Fibroblast of lung (primary cell): ENCODE results near the gene HYAL2. TPM values are rescaled to one million over a fixed set of nuclear protein-coding genes. Genes with fewer than 3 reads are reported as not detected.

Experiments used
- DNase-seq, 2 donors: peaks; one replicate each; pipeline versions ENCODE4 v3.0.0 to v3.0.0-alpha.2; 2010; ENCODE audit warnings: low read depth in 2 of 2
- H2AFZ ChIP-seq: 2 replicates; pipeline ENCODE4 v1.5.1; 2012; ENCODE audit warnings: low read length, control low read depth, inconsistent platforms
- H3K27ac ChIP-seq: 2 replicates; pipeline ENCODE4 v1.5.1; 2011; ENCODE audit warnings: low read length, control low read depth; ENCODE audit not compliant: insufficient read depth
- H3K27me3 ChIP-seq: 2 replicates; pipeline ENCODE4 v1.5.1; 2011; ENCODE audit warnings: mild to moderate bottlenecking, low read length; ENCODE audit not compliant: control insufficient read depth, insufficient read depth
- H3K36me3 ChIP-seq: 2 replicates; pipeline ENCODE4 v1.5.1; 2011; ENCODE audit warnings: low read length; ENCODE audit not compliant: control insufficient read depth, insufficient read depth
- H3K4me1 ChIP-seq: 2 replicates; pipeline ENCODE4 v1.5.1; 2011; ENCODE audit warnings: low read length; ENCODE audit not compliant: control insufficient read depth, insufficient read depth; ENCODE audit errors: extremely low read depth
- H3K4me2 ChIP-seq: 2 replicates; pipeline ENCODE4 v1.5.1; 2011; ENCODE audit warnings: low read length, control low read depth; ENCODE audit not compliant: insufficient read depth; ENCODE audit errors: extremely low read depth
- H3K4me3 ChIP-seq, 4 experiments: fragments of 200-600 bp in 1 of 4; sonication (generic) in 1 of 4; replicated peaks in 1 of 4; 2 replicates each; pipeline ENCODE4 v1.5.1; 2011 to 2016; ENCODE audit warnings: low read length in 4 of 4, low read depth in 3 of 4, mild to moderate bottlenecking in 3 of 4, control low read depth in 2 of 4, inconsistent platforms in 1 of 4, mixed read lengths in 1 of 4; ENCODE audit not compliant: insufficient read depth in 1 of 4; ENCODE audit errors: control extremely low read depth in 1 of 4
- H3K79me2 ChIP-seq: 2 replicates; pipeline ENCODE4 v1.5.1; 2012; ENCODE audit warnings: mild to moderate bottlenecking, low read length, inconsistent platforms; ENCODE audit not compliant: control insufficient read depth, insufficient read depth
- H3K9ac ChIP-seq: 2 replicates; pipeline ENCODE4 v1.5.1; 2011; ENCODE audit warnings: mild to moderate bottlenecking, low read length, control low read depth; ENCODE audit not compliant: insufficient read depth
- H3K9me3 ChIP-seq: 2 replicates; pipeline ENCODE4 v1.5.1; 2012; ENCODE audit warnings: low read depth, low read length; ENCODE audit not compliant: control insufficient read depth, insufficient read depth
- H4K20me1 ChIP-seq: 2 replicates; pipeline ENCODE4 v1.5.1; 2011; ENCODE audit warnings: low read length; ENCODE audit not compliant: control insufficient read depth, insufficient read depth; ENCODE audit errors: extremely low read depth
- EZH2 ChIP-seq: IDR thresholded peaks from 2 replicates; pipeline ENCODE4 v1.5.1; 2012; ENCODE audit warnings: low read length, control low read depth, mild to moderate bottlenecking; ENCODE audit errors: missing control alignments
- polyA plus RNA-seq, 2 donors: library from polyadenylated mRNA; depleted of rRNA in 1 of 2; stranded (reverse) in 1 of 2; unstranded in 1 of 2; fragments of >200 nt; gene quantifications; 2 replicates each; pipeline ENCODE4 v1.2.1, GENCODE V29; 2011 to 2012; ENCODE audit warnings: missing spikeins in 1 of 2
- total RNA-seq: library from RNA; depleted of rRNA; stranded (reverse); fragments of >200 nt; gene quantifications from 2 replicates; pipeline ENCODE4 v1.2.1, GENCODE V29; 2014
- TF ChIP-seq, protein P1 (sequence below), 2 donors: IDR thresholded peaks in 1 of 2; conservative IDR thresholded peaks in 1 of 2; 1 replicate in 1 of 2; 2 replicates in 1 of 2; pipeline ENCODE4 v1.5.1; 2011 to 2012; ENCODE audit warnings: low read length in 2 of 2, control low read depth in 1 of 2, inconsistent platforms in 1 of 2, low read depth in 1 of 2, mild to moderate bottlenecking in 1 of 2

Gene HYAL2
- total and polyA plus RNA-seq, 2 donors (not counting 1 experiment from before 2014, with no cell fraction given) = 35.1 to 52.5 TPM

DNA sequence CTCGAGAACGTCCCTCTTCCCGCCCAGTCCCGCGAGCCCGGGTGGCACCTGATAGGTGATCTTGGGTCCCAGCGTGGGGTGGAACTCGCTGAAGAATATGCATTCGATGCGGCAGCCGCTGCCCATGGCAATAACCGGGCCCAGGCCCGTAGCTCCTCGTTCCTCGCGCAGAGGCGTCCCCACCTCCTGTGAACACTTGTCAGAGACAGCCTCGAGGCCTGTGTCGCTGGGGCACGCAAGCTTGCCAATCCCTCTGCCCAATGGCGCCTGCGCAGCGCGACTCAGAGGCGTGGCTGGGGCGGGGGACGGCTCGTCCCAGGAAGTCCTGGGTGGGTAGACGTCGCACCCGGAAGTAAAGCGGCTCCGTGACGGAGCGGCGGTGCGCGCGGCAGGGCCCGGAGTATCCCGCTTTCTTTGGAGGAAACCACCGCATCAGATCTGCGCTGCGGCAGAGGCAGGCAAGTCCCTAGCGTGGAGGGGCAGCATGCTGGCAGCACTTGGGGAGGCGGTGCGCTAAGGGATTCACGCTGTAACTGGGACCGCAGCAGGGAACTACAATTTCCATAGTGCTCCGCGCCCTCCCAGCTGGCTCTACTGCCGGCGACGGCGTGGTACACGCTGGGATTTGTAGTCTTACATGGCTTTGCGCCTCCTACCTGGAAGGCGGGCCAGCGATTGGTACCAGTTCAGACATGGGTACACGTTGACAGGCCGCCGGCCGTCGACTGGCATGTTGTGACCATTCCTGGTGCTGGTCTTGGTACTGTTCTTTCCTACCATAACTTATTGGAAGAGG lies 28.2 kb upstream of the HYAL2 start, which contains the start of the genes CYB561D2 and NPRL2:
Gene CYB561D2 (plus strand): TSS at position 336 of the 796 bp plus-strand sequence. CDS start 572 bp downstream, outside the sequence.
Gene NPRL2 (minus strand): TSS at position 249 of the 796 bp plus-strand sequence. CDS start 123 bp downstream, at position 126.
- H3K4me2 ChIP-seq = peak within 1 kb of the TSS; percentile 95
- DNase-seq = peak; percentile 90 to 92
- H3K27ac ChIP-seq = peak within 1 kb of the TSS; percentile 75
- H3K9me3 ChIP-seq = no peaks in the 10 kb centered on the region
- TF ChIP-seq, protein P1, sequence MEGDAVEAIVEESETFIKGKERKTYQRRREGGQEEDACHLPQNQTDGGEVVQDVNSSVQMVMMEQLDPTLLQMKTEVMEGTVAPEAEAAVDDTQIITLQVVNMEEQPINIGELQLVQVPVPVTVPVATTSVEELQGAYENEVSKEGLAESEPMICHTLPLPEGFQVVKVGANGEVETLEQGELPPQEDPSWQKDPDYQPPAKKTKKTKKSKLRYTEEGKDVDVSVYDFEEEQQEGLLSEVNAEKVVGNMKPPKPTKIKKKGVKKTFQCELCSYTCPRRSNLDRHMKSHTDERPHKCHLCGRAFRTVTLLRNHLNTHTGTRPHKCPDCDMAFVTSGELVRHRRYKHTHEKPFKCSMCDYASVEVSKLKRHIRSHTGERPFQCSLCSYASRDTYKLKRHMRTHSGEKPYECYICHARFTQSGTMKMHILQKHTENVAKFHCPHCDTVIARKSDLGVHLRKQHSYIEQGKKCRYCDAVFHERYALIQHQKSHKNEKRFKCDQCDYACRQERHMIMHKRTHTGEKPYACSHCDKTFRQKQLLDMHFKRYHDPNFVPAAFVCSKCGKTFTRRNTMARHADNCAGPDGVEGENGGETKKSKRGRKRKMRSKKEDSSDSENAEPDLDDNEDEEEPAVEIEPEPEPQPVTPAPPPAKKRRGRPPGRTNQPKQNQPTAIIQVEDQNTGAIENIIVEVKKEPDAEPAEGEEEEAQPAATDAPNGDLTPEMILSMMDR (conservative IDR thresholded peaks at IDR 0.05 in 1 of 2, IDR thresholded peaks at IDR 0.05 in 1 of 2; ENCODE audit: low read depth in 1 of 2, low read length in 2 of 2) = no peak
- TF ChIP-seq EZH2 = no peak
- H3K27me3 ChIP-seq = no peaks in the 10 kb centered on the region
- H4K20me1 ChIP-seq = no peaks in the 10 kb centered on the region
- peaks cover 24% of the 10 kb centered on the region for H3K79me2 ChIP-seq
- peak within 1 kb of the TSS; percentile 72 to 87 (median 74) for H3K4me3 ChIP-seq
- H3K4me1 ChIP-seq = peaks cover 10% of the 10 kb centered on the region
- peak within 1 kb of the TSS; percentile 80 for H2AFZ ChIP-seq
- H3K36me3 ChIP-seq = peaks cover 19% of the 10 kb centered on the region
- peak within 1 kb of the TSS; percentile 61 for H3K9ac ChIP-seq

DNA sequence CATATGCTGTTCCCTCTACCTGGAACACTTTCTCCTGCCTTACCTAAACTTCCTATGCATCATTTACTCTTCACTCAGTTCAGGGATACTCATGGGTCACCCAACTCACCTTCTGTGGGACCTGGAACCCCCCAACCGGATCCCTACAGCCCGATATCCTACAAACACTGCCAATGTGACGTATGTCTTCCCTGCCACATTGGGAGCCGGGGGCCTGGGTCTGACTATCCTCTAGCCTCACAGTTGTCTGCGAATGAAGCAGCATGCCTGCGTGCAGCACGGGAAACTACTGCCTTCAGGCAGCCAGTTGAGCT lies 27.6 kb upstream of the HYAL2 start:
- Histone ChIP-seq H3K4me2 (peak overlapping the region; percentile 95), H3K9me3 (no peaks in the 10 kb centered on the region), H3K4me1 (peaks cover 11% of the 10 kb centered on the region), H3K27me3 (no peaks in the 10 kb centered on the region), H4K20me1 (no peaks in the 10 kb centered on the region), H2AFZ (peak overlapping the region; percentile 80), H3K79me2 (peaks cover 19% of the 10 kb centered on the region), H3K9ac (peak overlapping the region; percentile 61), H3K4me3 (peak overlapping the region; percentile 72 to 87 (median 74)), H3K36me3 (peaks cover 17% of the 10 kb centered on the region), H3K27ac (peak overlapping the region; percentile 75)
- no peak for DNase-seq
- TF ChIP-seq, protein P1 (conservative IDR thresholded peaks at IDR 0.05 in 1 of 2, IDR thresholded peaks at IDR 0.05 in 1 of 2; ENCODE audit: low read depth in 1 of 2, low read length in 2 of 2) = no peak
- no peak for TF ChIP-seq EZH2

DNA sequence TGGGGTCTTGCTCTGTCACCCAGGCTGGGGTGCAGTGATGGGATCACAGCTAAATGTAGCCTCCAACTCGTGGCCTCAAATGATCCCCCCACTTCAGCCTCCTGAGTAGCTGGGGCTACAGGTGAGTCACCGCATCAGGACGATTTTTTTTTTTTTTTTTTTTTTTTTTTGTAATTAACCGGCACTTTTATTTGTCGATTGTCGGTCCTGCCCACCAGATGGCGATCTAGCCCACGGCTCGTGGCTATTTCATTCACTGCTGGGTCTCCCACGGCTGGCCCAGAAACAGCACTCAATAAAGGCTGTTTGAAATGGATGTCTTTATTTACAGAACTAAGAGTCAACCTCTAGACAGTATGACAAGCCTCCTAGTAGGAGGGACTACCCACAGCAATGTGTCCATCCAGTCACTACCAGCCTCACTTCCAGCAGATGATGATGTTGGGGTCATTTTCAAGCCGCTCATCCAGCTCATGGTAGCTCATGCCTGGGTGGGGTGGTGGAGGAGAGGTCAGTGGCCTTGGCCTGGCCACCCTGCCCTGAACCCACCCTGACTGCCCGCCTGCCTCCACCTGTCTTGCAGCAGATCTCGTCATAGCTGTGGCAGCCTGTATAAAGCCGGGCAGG lies 24.8 kb upstream of the HYAL2 start:
- no peak overlapping the region for H2AFZ ChIP-seq
- H4K20me1 ChIP-seq = no peaks in the 10 kb centered on the region
- no peak overlapping the region for H3K4me2 ChIP-seq
- no peak overlapping the region for H3K27ac ChIP-seq
- H3K79me2 ChIP-seq = peaks cover 12% of the 10 kb centered on the region
- peaks cover 11% of the 10 kb centered on the region for H3K4me1 ChIP-seq
- no peaks in the 10 kb centered on the region for H3K27me3 ChIP-seq
- H3K4me3 ChIP-seq = no peak overlapping the region
- no peak overlapping the region for H3K9ac ChIP-seq
- TF ChIP-seq, protein P1 (conservative IDR thresholded peaks at IDR 0.05 in 1 of 2, IDR thresholded peaks at IDR 0.05 in 1 of 2; ENCODE audit: low read depth in 1 of 2, low read length in 2 of 2) = peak; percentile 54 to 64
- no peak for TF ChIP-seq EZH2
- DNase-seq = peak; percentile 57 to 65
- no peaks in the 10 kb centered on the region for H3K36me3 ChIP-seq
- no peaks in the 10 kb centered on the region for H3K9me3 ChIP-seq
